ENCODE data around the gene CIROP. TPM values are rescaled to one million over a fixed set of nuclear protein-coding genes. Genes with fewer than 3 reads are reported as not detected.
A peak's percentile ranks its signal among the peaks of the same experiment; 100 is the strongest.

CIROP gene
- total and polyA plus RNA-seq, 4 donors: 0.18 TPM; not detected in 3

- WGBS, 2 donors: 64 to 70% methylated on average over 4 of the region's 4 CpGs
- ATAC-seq (ENCODE audit: low FRiP score): peak; percentile 40
These were observed 41.1 kb upstream of the CIROP start for GRCh38 chr14:23145794-23146350.

GRCh38 chr14:23143911-23144310 is 39.1 kb upstream of the CIROP start:
- DNase-seq: no peak
- intact Hi-C loops (cut with DNase I): loop anchor here in 1 of 2 donors (5.0 kb wide), 1 partner anchor 38 kb away; the partner anchor contains the start of gene SLC7A8
- Histone ChIP-seq H3K9me3 (ENCODE audit: control insufficient read depth, low read length) (no peaks in the 10 kb centered on the region), H3K36me3 (ENCODE audit: control insufficient read depth in 1 of 2, insufficient read depth in 2 of 2, low read length in 1 of 2) (no peaks in the 10 kb centered on the region), H3K4me3 (ENCODE audit: low read length in 2 of 2) (no peak overlapping the region), H3K27me3 (ENCODE audit: control insufficient read depth in 1 of 2, insufficient read depth in 2 of 2, low read length in 1 of 2) (no peaks in the 10 kb centered on the region), H3K27ac (ENCODE audit: low read depth in 1 of 2, low read length in 2 of 2) (no peak overlapping the region), H3K4me1 (ENCODE audit: control insufficient read depth in 1 of 2, insufficient read depth in 2 of 2, low read length in 2 of 2) (no peaks in the 10 kb centered on the region)
- WGBS, 2 donors: 29 to 60% methylated on average over 1 of the region's 1 CpG
- no peak for ATAC-seq (ENCODE audit: low FRiP score)

More at GRCh38 chr14:23145794-23146350, 41.1 kb upstream of the CIROP start:
- H3K36me3 ChIP-seq (ENCODE audit: control insufficient read depth in 1 of 2, insufficient read depth in 2 of 2, low read length in 1 of 2): no peaks in the 10 kb centered on the region
- H3K27ac ChIP-seq (ENCODE audit: low read depth in 1 of 2, low read length in 2 of 2): peak overlapping the region in 1 of 2 donors; percentile 34
- no peaks in the 10 kb centered on the region for H3K9me3 ChIP-seq (ENCODE audit: control insufficient read depth, low read length)
- DNase-seq: no peak
- no peaks in the 10 kb centered on the region for H3K4me1 ChIP-seq (ENCODE audit: control insufficient read depth in 1 of 2, insufficient read depth in 2 of 2, low read length in 2 of 2)
- no peaks in the 10 kb centered on the region for H3K27me3 ChIP-seq (ENCODE audit: control insufficient read depth in 1 of 2, insufficient read depth in 2 of 2, low read length in 1 of 2)
- intact Hi-C loops (cut with DNase I): no loop called here
- H3K4me3 ChIP-seq (ENCODE audit: low read length in 2 of 2): no peak overlapping the region

- 90 to 91% methylated on average over 4 of the region's 4 CpGs for WGBS, 2 donors
- peak in 1 of 2 donors; percentile 52 for DNase-seq
- H3K36me3 ChIP-seq (ENCODE audit: control insufficient read depth in 1 of 2, insufficient read depth in 2 of 2, low read length in 1 of 2): peaks cover 0 to 1% of the 10 kb centered on the region in 2 donors
- no peak for ATAC-seq (ENCODE audit: low FRiP score)
- intact Hi-C loops (cut with DNase I): loop anchor here in 1 of 2 donors (5.0 kb wide), 1 partner anchor 39 kb away; the partner anchor contains the start of gene SLC7A8
- no peaks in the 10 kb centered on the region for H3K9me3 ChIP-seq (ENCODE audit: control insufficient read depth, low read length)
- H3K27me3 ChIP-seq (ENCODE audit: control insufficient read depth in 1 of 2, insufficient read depth in 2 of 2, low read length in 1 of 2): no peaks in the 10 kb centered on the region
- H3K4me3 ChIP-seq (ENCODE audit: low read length in 2 of 2): no peak overlapping the region
- H3K4me1 ChIP-seq (ENCODE audit: control insufficient read depth in 1 of 2, insufficient read depth in 2 of 2, low read length in 2 of 2): no peaks in the 10 kb centered on the region
- H3K27ac ChIP-seq (ENCODE audit: low read depth in 1 of 2, low read length in 2 of 2): peak overlapping the region in 1 of 2 donors; percentile 71
These were observed 38.0 kb upstream of the CIROP start for GRCh38 chr14:23142826-23143225.

- ATAC-seq (ENCODE audit: low FRiP score): peak; percentile 76
- DNase-seq: peak; percentile 80 to 94
- no peak overlapping the region for H3K4me3 ChIP-seq (ENCODE audit: low read length in 2 of 2)
- peak overlapping the region; percentile 58 to 80 for H3K27ac ChIP-seq (ENCODE audit: low read depth in 1 of 2, low read length in 2 of 2)
- peaks cover 0 to 3% of the 10 kb centered on the region in 2 donors for H3K36me3 ChIP-seq (ENCODE audit: control insufficient read depth in 1 of 2, insufficient read depth in 2 of 2, low read length in 1 of 2)
- intact Hi-C loops (cut with DNase I): loop anchor here in 1 of 2 donors (5.0 kb wide), 1 partner anchor 40 kb away; the partner anchor contains the start of gene SLC7A8
- H3K27me3 ChIP-seq (ENCODE audit: control insufficient read depth in 1 of 2, insufficient read depth in 2 of 2, low read length in 1 of 2): no peaks in the 10 kb centered on the region
- 34 to 35% methylated on average over 7 of the region's 7 CpGs for WGBS, 2 donors
- no peaks in the 10 kb centered on the region for H3K9me3 ChIP-seq (ENCODE audit: control insufficient read depth, low read length)
- no peaks in the 10 kb centered on the region for H3K4me1 ChIP-seq (ENCODE audit: control insufficient read depth in 1 of 2, insufficient read depth in 2 of 2, low read length in 2 of 2)
These were observed 37.1 kb upstream of the CIROP start for GRCh38 chr14:23141706-23142444.

- no peak for DNase-seq
- no peak overlapping the region for H3K27ac ChIP-seq (ENCODE audit: low read depth in 1 of 2, low read length in 2 of 2)
- no peaks in the 10 kb centered on the region for H3K27me3 ChIP-seq (ENCODE audit: control insufficient read depth in 1 of 2, insufficient read depth in 2 of 2, low read length in 1 of 2)
- intact Hi-C loops (cut with DNase I): loop anchor here in 1 of 2 donors (5.0 kb wide), 1 partner anchor 42 kb away; the partner anchor contains the start of gene SLC7A8
- WGBS, 2 donors: 89% methylated on average over 6 of the region's 6 CpGs
- no peak overlapping the region for H3K4me3 ChIP-seq (ENCODE audit: low read length in 2 of 2)
- peaks cover 0 to 3% of the 10 kb centered on the region in 2 donors for H3K36me3 ChIP-seq (ENCODE audit: control insufficient read depth in 1 of 2, insufficient read depth in 2 of 2, low read length in 1 of 2)
- H3K4me1 ChIP-seq (ENCODE audit: control insufficient read depth in 1 of 2, insufficient read depth in 2 of 2, low read length in 2 of 2): no peaks in the 10 kb centered on the region
- H3K9me3 ChIP-seq (ENCODE audit: control insufficient read depth, low read length): no peaks in the 10 kb centered on the region
- no peak for ATAC-seq (ENCODE audit: low FRiP score)
These were observed 35.6 kb upstream of the CIROP start for GRCh38 chr14:23140371-23140770.

- H3K27me3 ChIP-seq (ENCODE audit: control insufficient read depth in 1 of 2, insufficient read depth in 2 of 2, low read length in 1 of 2): no peaks in the 10 kb centered on the region
- H3K36me3 ChIP-seq (ENCODE audit: control insufficient read depth in 1 of 2, insufficient read depth in 2 of 2, low read length in 1 of 2): peaks cover 0 to 3% of the 10 kb centered on the region in 2 donors
- DNase-seq (no peak), ATAC-seq (ENCODE audit: low FRiP score) (no peak)
- H3K4me1 ChIP-seq (ENCODE audit: control insufficient read depth in 1 of 2, insufficient read depth in 2 of 2, low read length in 2 of 2): no peaks in the 10 kb centered on the region
- H3K4me3 ChIP-seq (ENCODE audit: low read length in 2 of 2): no peak overlapping the region
- WGBS, 2 donors: 97 to 98% methylated on average over 2 of the region's 2 CpGs
- no peak overlapping the region for H3K27ac ChIP-seq (ENCODE audit: low read depth in 1 of 2, low read length in 2 of 2)
- intact Hi-C loops (cut with DNase I): loop anchor here in 1 of 2 donors (5.0 kb wide), 1 partner anchor 42 kb away; the partner anchor contains the start of gene SLC7A8
- no peaks in the 10 kb centered on the region for H3K9me3 ChIP-seq (ENCODE audit: control insufficient read depth, low read length)
These were observed 35.1 kb upstream of the CIROP start for GRCh38 chr14:23139874-23140273.

- WGBS, 2 donors: 85 to 90% methylated on average over 6 of the region's 6 CpGs
- H3K4me1 ChIP-seq (ENCODE audit: control insufficient read depth in 1 of 2, insufficient read depth in 2 of 2, low read length in 2 of 2): no peaks in the 10 kb centered on the region
- intact Hi-C loops (cut with DNase I): no loop called here
- no peak overlapping the region for H3K4me3 ChIP-seq (ENCODE audit: low read length in 2 of 2)
- peaks cover 0 to 3% of the 10 kb centered on the region in 2 donors for H3K36me3 ChIP-seq (ENCODE audit: control insufficient read depth in 1 of 2, insufficient read depth in 2 of 2, low read length in 1 of 2)
- no peak overlapping the region for H3K27ac ChIP-seq (ENCODE audit: low read depth in 1 of 2, low read length in 2 of 2)
- ATAC-seq (ENCODE audit: low FRiP score) (no peak), DNase-seq (no peak)
- no peaks in the 10 kb centered on the region for H3K27me3 ChIP-seq (ENCODE audit: control insufficient read depth in 1 of 2, insufficient read depth in 2 of 2, low read length in 1 of 2)
- H3K9me3 ChIP-seq (ENCODE audit: control insufficient read depth, low read length): no peaks in the 10 kb centered on the region
These were observed 33.2 kb upstream of the CIROP start for GRCh38 chr14:23137813-23138535.

- no peak overlapping the region for H3K4me3 ChIP-seq (ENCODE audit: low read length in 2 of 2)
- DNase-seq: no peak
- no peak overlapping the region for H3K27ac ChIP-seq (ENCODE audit: low read depth in 1 of 2, low read length in 2 of 2)
- no peaks in the 10 kb centered on the region for H3K4me1 ChIP-seq (ENCODE audit: control insufficient read depth in 1 of 2, insufficient read depth in 2 of 2, low read length in 2 of 2)
- ATAC-seq (ENCODE audit: low FRiP score): no peak
- intact Hi-C loops (cut with DNase I): no loop called here
- no peaks in the 10 kb centered on the region for H3K9me3 ChIP-seq (ENCODE audit: control insufficient read depth, low read length)
- WGBS, 2 donors: 81 to 86% methylated on average over 11 of the region's 11 CpGs
- H3K36me3 ChIP-seq (ENCODE audit: control insufficient read depth in 1 of 2, insufficient read depth in 2 of 2, low read length in 1 of 2): peaks cover 0 to 3% of the 10 kb centered on the region in 2 donors
- no peaks in the 10 kb centered on the region for H3K27me3 ChIP-seq (ENCODE audit: control insufficient read depth in 1 of 2, insufficient read depth in 2 of 2, low read length in 1 of 2)
These were observed 32.5 kb upstream of the CIROP start for GRCh38 chr14:23137192-23137812.

Measured in aorta (tissue), 5 donors.